GM12892 (cell line): ENCODE results near the gene WDR81.

ENCODE experiments used
- POLR2A ChIP-seq: IDR thresholded peaks from 2 replicates; pipeline ENCODE4 v1.6.1; 2011; ENCODE audit warnings: low read depth, low read length, control low read depth
- TAF1 ChIP-seq: IDR thresholded peaks from 2 replicates; pipeline ENCODE4 v1.6.1; 2011; ENCODE audit warnings: low read depth, mild to moderate bottlenecking, control low read depth, low read length, borderline replicate concordance

GRCh38 chr17:1729966-1730325 lies 5.4 kb downstream of the WDR81 start:
- TF ChIP-seq TAF1 (no peak), POLR2A (no peak)
